Natural killer cell (primary cell): ENCODE data around the gene MAP3K10. TPM values are rescaled to one million over a fixed set of nuclear protein-coding genes. Genes with fewer than 3 reads are reported as not detected.
A peak's percentile ranks its signal among the peaks of the same experiment; 100 is the strongest.

ENCODE experiments used
- ATAC-seq, 3 donors: fragments of 150-1000 bp in 2 of 3; fragments of 200-7000 bp in 1 of 3; cut with Tn5 transposase; 1 replicate in 1 of 3; 2 replicates in 2 of 3; pipeline ENCODE4 v1.10.0; 2021; ENCODE audit warnings: mild to moderate bottlenecking in 2 of 3, moderate library complexity in 2 of 3
- DNase-seq, 2 donors: peaks; one replicate each; pipeline versions ENCODE4 v3.0.0 to v3.0.0-alpha.2; 2013 to 2021; ENCODE audit warnings: mixed read lengths in 1 of 2
- H3K27ac ChIP-seq: one replicate; pipeline ENCODE4 v1.5.1; 2013; ENCODE audit warnings: mild to moderate bottlenecking, low read length
- H3K27me3 ChIP-seq: one replicate; pipeline ENCODE4 v1.6.1; 2013; ENCODE audit warnings: low read length; ENCODE audit not compliant: control insufficient read depth, insufficient read depth
- H3K36me3 ChIP-seq: one replicate; pipeline ENCODE4 v1.6.1; 2013; ENCODE audit warnings: low read length; ENCODE audit not compliant: control insufficient read depth, insufficient read depth
- H3K4me1 ChIP-seq: one replicate; pipeline ENCODE4 v1.6.1; 2013; ENCODE audit warnings: low read length; ENCODE audit not compliant: control insufficient read depth, insufficient read depth
- H3K4me3 ChIP-seq: one replicate; pipeline ENCODE4 v1.5.1; 2013; ENCODE audit warnings: low read length
- H3K9me3 ChIP-seq: one replicate; pipeline ENCODE4 v1.6.1; 2013; ENCODE audit warnings: low read length; ENCODE audit not compliant: control insufficient read depth, insufficient read depth
- H3K27ac Mint-ChIP-seq, 2 donors: one replicate each; pipeline ENCODE4 v1.8.0; 2022; ENCODE audit warnings: mild to moderate bottlenecking in 2 of 2, mixed read lengths in 2 of 2, moderate library complexity in 1 of 2
- H3K27me3 Mint-ChIP-seq, 2 donors: one replicate each; pipeline ENCODE4 v1.8.0; 2022; ENCODE audit warnings: low read depth in 2 of 2, mixed read lengths in 2 of 2
- H3K36me3 Mint-ChIP-seq: one replicate; pipeline ENCODE4 v1.8.0; 2022; ENCODE audit warnings: mixed read lengths
- H3K4me1 Mint-ChIP-seq, 2 donors: one replicate each; pipeline ENCODE4 v1.8.0; 2022; ENCODE audit warnings: mixed read lengths in 2 of 2
- H3K4me3 Mint-ChIP-seq: one replicate; pipeline ENCODE4 v1.8.0; 2022; ENCODE audit warnings: mild to moderate bottlenecking, moderate library complexity, mixed read lengths
- H3K9me3 Mint-ChIP-seq, 2 donors: one replicate each; pipeline ENCODE4 v1.8.0; 2022; ENCODE audit warnings: mixed read lengths in 2 of 2
- WGBS: methylation state at CpG from one replicate; pipeline ENCODE4 v1.1.7; 2013; ENCODE audit warnings: missing lambda C conversion rate; ENCODE audit not compliant: insufficient coverage; 5-methylcytosine and 5-hydroxymethylcytosine counted together
- intact Hi-C: fragments of 100-400 bp; cut with micrococcal nuclease; formaldehyde crosslinking; loops from one replicate; pipeline ENCODE4 v1.14.2; 2022
- total RNA-seq, 4 donors: library from RNA; stranded (reverse); fragments of 120-200 nt in 1 of 4; gene quantifications; one replicate each; pipeline versions ENCODE4 v1.2.3 to v1.2.4, GENCODE V29; 2013 to 2022
- TF ChIP-seq, protein P1 (sequence below): fragments of 200-600 bp; IDR thresholded peaks from one replicate; pipeline ENCODE4 v1.8.0; 2022; ENCODE audit warnings: antibody characterized with exemption

The MAP3K10 gene
- total RNA-seq, 3 donors from 2014 or later (not counting 1 experiment from before 2014, with no cell fraction given) = 27.1 to 39.0 (median 36.0) TPM

DNA sequence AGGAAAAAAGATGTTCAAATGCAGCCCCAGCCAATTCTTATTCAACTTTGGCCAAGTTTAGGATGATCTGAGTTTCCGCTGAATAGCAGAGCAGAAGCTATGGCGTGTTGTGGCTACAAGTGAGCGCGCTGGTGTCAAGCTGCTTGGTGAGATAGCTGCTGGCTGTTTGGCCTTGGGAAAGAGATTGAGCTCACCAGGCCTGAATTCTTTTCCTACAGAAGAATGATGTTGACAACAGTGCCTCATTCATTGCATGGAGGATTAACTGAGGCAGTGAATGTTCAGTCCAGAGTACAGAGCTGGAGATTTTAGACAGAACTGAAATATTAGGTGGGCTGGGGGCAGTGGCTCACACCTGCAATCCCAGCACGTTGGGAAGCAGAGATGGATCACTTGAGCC lies 31.5 kb upstream of the MAP3K10 start:
- Histone ChIP-seq H3K4me3 (no peak overlapping the region), H3K27ac (no peak overlapping the region), H3K36me3 (no peaks in the 10 kb centered on the region), H3K27me3 (no peaks in the 10 kb centered on the region), H3K9me3 (no peaks in the 10 kb centered on the region), H3K4me1 (peaks cover 56% of the 10 kb centered on the region)
- 92% methylated on average over 5 of the region's 5 CpGs for WGBS
- ATAC-seq (no peak), DNase-seq (no peak)
- Mint-ChIP-seq H3K36me3 (no peaks in the 10 kb centered on the region), H3K27me3 (no peaks in the 10 kb centered on the region), H3K4me3 (no peak overlapping the region), H3K27ac (no peak overlapping the region), H3K9me3 (no peaks in the 10 kb centered on the region), H3K4me1 (peaks cover 35 to 45% of the 10 kb centered on the region in 2 donors)
- TF ChIP-seq, protein P1, sequence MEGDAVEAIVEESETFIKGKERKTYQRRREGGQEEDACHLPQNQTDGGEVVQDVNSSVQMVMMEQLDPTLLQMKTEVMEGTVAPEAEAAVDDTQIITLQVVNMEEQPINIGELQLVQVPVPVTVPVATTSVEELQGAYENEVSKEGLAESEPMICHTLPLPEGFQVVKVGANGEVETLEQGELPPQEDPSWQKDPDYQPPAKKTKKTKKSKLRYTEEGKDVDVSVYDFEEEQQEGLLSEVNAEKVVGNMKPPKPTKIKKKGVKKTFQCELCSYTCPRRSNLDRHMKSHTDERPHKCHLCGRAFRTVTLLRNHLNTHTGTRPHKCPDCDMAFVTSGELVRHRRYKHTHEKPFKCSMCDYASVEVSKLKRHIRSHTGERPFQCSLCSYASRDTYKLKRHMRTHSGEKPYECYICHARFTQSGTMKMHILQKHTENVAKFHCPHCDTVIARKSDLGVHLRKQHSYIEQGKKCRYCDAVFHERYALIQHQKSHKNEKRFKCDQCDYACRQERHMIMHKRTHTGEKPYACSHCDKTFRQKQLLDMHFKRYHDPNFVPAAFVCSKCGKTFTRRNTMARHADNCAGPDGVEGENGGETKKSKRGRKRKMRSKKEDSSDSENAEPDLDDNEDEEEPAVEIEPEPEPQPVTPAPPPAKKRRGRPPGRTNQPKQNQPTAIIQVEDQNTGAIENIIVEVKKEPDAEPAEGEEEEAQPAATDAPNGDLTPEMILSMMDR = no peak
- intact Hi-C loops = loop anchor here (5.0 kb wide), 1 partner anchor 63 kb away; no protein-coding TSS in a partner anchor

DNA sequence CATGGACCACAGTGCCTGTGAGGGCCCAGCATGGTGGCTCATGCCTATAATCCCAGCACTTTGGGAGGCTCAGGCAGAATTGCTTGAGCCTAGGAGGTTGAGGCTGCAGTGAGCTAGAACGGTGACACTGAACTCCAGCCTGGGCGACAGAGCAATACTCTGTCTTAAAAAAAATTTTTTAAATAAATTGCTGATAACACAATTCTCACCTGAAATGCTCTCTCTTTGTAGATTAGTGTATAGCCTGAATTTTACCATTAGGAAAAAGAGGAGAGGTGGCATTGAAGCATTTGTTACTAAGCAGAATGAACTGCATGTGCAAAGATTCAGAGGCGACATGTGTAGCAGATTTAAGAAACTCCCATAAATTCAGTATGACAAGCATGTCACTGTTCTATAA lies 29.1 kb upstream of the MAP3K10 start:
- Mint-ChIP-seq H3K36me3 (no peaks in the 10 kb centered on the region), H3K4me1 (peaks cover 28 to 44% of the 10 kb centered on the region in 2 donors), H3K27ac (peak overlapping the region in 1 of 2 donors; percentile 90), H3K27me3 (no peaks in the 10 kb centered on the region), H3K9me3 (no peaks in the 10 kb centered on the region), H3K4me3 (no peak overlapping the region)
- ATAC-seq = no peak
- H3K9me3 ChIP-seq = no peaks in the 10 kb centered on the region
- TF ChIP-seq, protein P1 = no peak
- H3K27ac ChIP-seq = peak overlapping the region; percentile 5
- peaks cover 40% of the 10 kb centered on the region for H3K4me1 ChIP-seq
- no peaks in the 10 kb centered on the region for H3K27me3 ChIP-seq
- 100% methylated on average over 1 of the region's 3 CpGs for WGBS
- H3K4me3 ChIP-seq = no peak overlapping the region
- DNase-seq = no peak
- intact Hi-C loops = no loop called here
- H3K36me3 ChIP-seq = no peaks in the 10 kb centered on the region

DNA sequence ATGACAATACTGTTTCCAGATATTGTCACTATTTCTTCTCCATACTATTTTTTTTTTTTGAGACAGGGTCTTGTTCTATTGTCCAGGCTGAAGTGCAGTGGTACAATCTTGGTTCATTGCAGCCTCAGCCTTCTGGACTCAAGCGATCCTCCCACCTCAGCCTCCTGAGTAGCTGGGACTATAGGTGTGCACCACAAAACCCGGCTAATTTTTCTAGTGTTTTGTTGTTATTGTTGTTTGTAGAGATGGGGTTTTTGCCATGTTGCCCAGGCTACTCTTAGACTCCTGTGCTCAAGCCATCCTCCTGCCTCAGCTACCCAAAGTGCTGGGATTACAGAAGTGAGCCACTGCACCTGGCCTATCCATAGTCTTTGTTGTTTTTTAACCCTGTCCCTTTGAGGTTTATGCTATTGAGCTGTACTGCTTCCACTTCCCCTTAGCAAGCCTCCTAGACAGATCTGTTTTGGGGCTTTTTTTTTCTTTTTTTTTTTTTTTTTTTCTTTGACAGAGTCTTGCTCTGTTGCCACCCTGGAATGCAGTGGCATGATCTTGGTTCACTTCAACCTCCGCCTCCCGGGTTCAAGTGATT lies 27.6 kb upstream of the MAP3K10 start:
- peaks cover 23 to 30% of the 10 kb centered on the region in 2 donors for H3K4me1 Mint-ChIP-seq
- H3K36me3 ChIP-seq = no peaks in the 10 kb centered on the region
- H3K27ac Mint-ChIP-seq = peak overlapping the region; percentile 82 to 90
- TF ChIP-seq, protein P1 = no peak
- H3K9me3 ChIP-seq = no peaks in the 10 kb centered on the region
- H3K4me1 ChIP-seq = peaks cover 37% of the 10 kb centered on the region
- DNase-seq = peak in 1 of 2 donors; percentile 26
- H3K36me3 Mint-ChIP-seq = no peaks in the 10 kb centered on the region
- intact Hi-C loops = loop anchor here (2.0 kb wide), 1 partner anchor 19 kb away; no protein-coding TSS in a partner anchor
- no peaks in the 10 kb centered on the region for H3K9me3 Mint-ChIP-seq
- H3K27me3 ChIP-seq = no peaks in the 10 kb centered on the region
- no peaks in the 10 kb centered on the region for H3K27me3 Mint-ChIP-seq
- H3K4me3 ChIP-seq = no peak overlapping the region
- H3K4me3 Mint-ChIP-seq = peak overlapping the region; percentile 71
- WGBS = 39% methylated on average over 4 of the region's 4 CpGs
- ATAC-seq = peak in 1 of 3 donors; percentile 36
- H3K27ac ChIP-seq = peak overlapping the region; percentile 37
